Stomach (tissue), 9 donors: ENCODE measurements around the gene FAM13C. TPM values are rescaled to one million over a fixed set of nuclear protein-coding genes. Genes with fewer than 3 reads are reported as not detected.
A peak's percentile ranks its signal among the peaks of the same experiment; 100 is the strongest.

Experiments
- DNase-seq, 2 donors: peaks; one replicate each; pipeline versions ENCODE4 v3.0.0 to v3.0.0-alpha.2; 2013 to 2019
- H3K27ac ChIP-seq, 5 donors: fragments of 200-600 bp in 4 of 5; sonication (generic) in 4 of 5; one replicate each; pipeline ENCODE4 v1.5.1; 2013 to 2019; ENCODE audit warnings: mild to moderate bottlenecking in 1 of 5, moderate library complexity in 1 of 5
- H3K27me3 ChIP-seq, 3 donors: fragments of 200-600 bp; sonication (generic); one replicate each; pipeline ENCODE4 v1.5.1; 2017 to 2019; ENCODE audit warnings: mixed run types in 1 of 3
- H3K36me3 ChIP-seq, 4 donors: fragments of 200-600 bp; sonication (generic); 1 replicate in 3 of 4; 2 replicates in 1 of 4; pipeline ENCODE4 v1.5.1; 2016 to 2019
- H3K4me1 ChIP-seq, 4 donors: fragments of 200-600 bp; sonication (generic); one replicate each; pipeline ENCODE4 v1.5.1; 2016 to 2019
- H3K4me3 ChIP-seq, 4 donors: fragments of 200-600 bp; sonication (generic) in 3 of 4; one replicate each; pipeline ENCODE4 v1.5.1; 2016 to 2019; ENCODE audit warnings: mild to moderate bottlenecking in 1 of 4
- H3K9me3 ChIP-seq, 4 donors: fragments of 200-600 bp; sonication (generic); one replicate each; pipeline ENCODE4 v1.5.1; 2016 to 2019
- CTCF ChIP-seq, 7 experiments: fragments of 450-650 bp in 4 of 7; fragments of 200-600 bp in 3 of 7; sonication (generic) in 3 of 7; IDR thresholded peaks; one replicate each; pipeline ENCODE4 v1.5.1; 2016 to 2019; ENCODE audit warnings: antibody characterized with exemption in 7 of 7, control low read depth in 2 of 7, mild to moderate bottlenecking in 1 of 7
- EP300 ChIP-seq: sonication (generic); formaldehyde crosslinking; IDR thresholded peaks from one replicate; pipeline ENCODE4 v1.6.1; 2017; ENCODE audit warnings: antibody characterized with exemption
- POLR2A ChIP-seq, 4 donors: fragments of 450-650 bp; IDR thresholded peaks; one replicate each; pipeline ENCODE4 v1.6.1; 2016; ENCODE audit warnings: antibody characterized with exemption in 4 of 4, control low read depth in 2 of 4, mild to moderate bottlenecking in 1 of 4, moderate library complexity in 1 of 4
- POLR2AphosphoS5 ChIP-seq, 3 donors: sonication (generic); formaldehyde crosslinking; IDR thresholded peaks; one replicate each; pipeline ENCODE4 v1.6.1; 2016; ENCODE audit warnings: antibody characterized with exemption in 3 of 3
- WGBS, 5 donors: extraction: QIAGEN DNeasy Blood & Tissue Kit in 3 of 5; methylation state at CpG; one replicate each; pipeline versions ENCODE4 v1.1.5 to v1.1.7; 2013 to 2018; 5-methylcytosine and 5-hydroxymethylcytosine counted together
- intact Hi-C: fragments of 100-400 bp; cut with DNase I; formaldehyde crosslinking; loops from one replicate; pipeline ENCODE4 v1.15.1; 2023; ENCODE audit warnings: low total_unique reads
- polyA plus RNA-seq, 3 donors: library from polyadenylated mRNA; stranded (reverse); fragments of 200-250 nt; gene quantifications; one replicate each; pipeline ENCODE4 v1.2.3, GENCODE V29; 2013
- total RNA-seq, 5 donors: library from RNA; depleted of rRNA; stranded (reverse); fragments of >200 nt; gene quantifications; one replicate each; pipeline versions ENCODE4 v1.1.0 to v1.2.3, GENCODE V29; 2014 to 2016
- donor health status: healthy with polysubstance abuse.
- donor health status: Bipolar disorder and iron deficiency.
- donor health status: healthy.

The FAM13C gene
- total and polyA plus RNA-seq, 8 donors, result 0.89 to 47.3 (median 9.2) TPM

GRCh38 chr10:59395984-59396383 lies 33.6 kb upstream of the FAM13C start:
- DNase-seq, result no peak
- Histone ChIP-seq H3K4me1 (no peaks in the 10 kb centered on the region), H3K27me3 (no peaks in the 10 kb centered on the region), H3K36me3 (no peaks in the 10 kb centered on the region), H3K9me3 (no peaks in the 10 kb centered on the region), H3K27ac (no peak overlapping the region), H3K4me3 (no peak overlapping the region)
- intact Hi-C loops, result no loop called here
- no peak for TF ChIP-seq POLR2A (IDR thresholded peaks at IDR 0.05)

GRCh38 chr10:59393349-59393748 lies 31.0 kb upstream of the FAM13C start:
- TF ChIP-seq CTCF (IDR thresholded peaks at IDR 0.05) (no peak), EP300 (no peak), POLR2A (IDR thresholded peaks at IDR 0.05) (no peak), POLR2AphosphoS5 (IDR thresholded peaks at IDR 0.05) (no peak)
- DNase-seq, result no peak
- no peak overlapping the region for H3K27ac ChIP-seq
- H3K27me3 ChIP-seq, result no peaks in the 10 kb centered on the region
- no peaks in the 10 kb centered on the region for H3K4me1 ChIP-seq
- no peak overlapping the region for H3K4me3 ChIP-seq
- WGBS, 5 donors, result 66 to 93% (median 79%) methylated on average over 1 of the region's 1 CpG
- H3K36me3 ChIP-seq, result no peaks in the 10 kb centered on the region
- intact Hi-C loops, result no loop called here
- H3K9me3 ChIP-seq, result no peaks in the 10 kb centered on the region

DNA sequence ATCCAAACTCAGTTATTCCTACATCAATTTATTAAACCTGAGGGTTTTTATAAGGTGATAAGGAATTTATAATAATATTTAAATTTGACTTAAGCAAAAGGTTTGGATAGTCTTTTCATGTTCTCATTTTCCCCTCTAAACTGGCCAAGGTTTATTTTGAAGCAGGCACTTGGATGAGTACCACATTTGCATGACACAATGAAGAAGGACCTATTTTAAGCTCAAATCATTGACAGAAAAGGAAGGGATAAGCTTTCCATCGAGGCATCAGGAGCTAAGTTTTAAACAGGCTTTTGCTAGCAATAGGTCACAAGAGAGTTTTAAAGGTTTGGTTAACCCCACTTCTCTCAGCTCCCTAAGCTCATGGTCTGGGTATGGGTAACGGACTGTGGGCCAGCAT lies 28.7 kb upstream of the FAM13C start:
- Histone ChIP-seq H3K27ac (no peak overlapping the region), H3K4me3 (no peak overlapping the region)
- intact Hi-C loops, result no loop called here

DNA sequence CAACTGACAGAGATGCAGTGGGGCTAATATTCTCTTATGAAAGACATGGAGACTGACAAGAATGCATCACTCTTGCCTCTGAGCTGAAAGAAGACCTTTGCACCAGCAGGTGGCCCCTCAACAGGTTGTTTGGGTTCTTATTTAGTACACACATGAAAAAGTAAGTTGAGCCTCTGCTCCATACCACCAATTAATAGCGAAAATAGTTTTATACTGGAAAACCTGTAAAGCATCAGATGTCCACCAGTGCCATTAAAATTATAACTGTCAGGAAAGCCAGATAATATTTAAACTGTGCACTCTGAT lies 26.3 kb upstream of the FAM13C start:
- Histone ChIP-seq H3K27me3 (no peaks in the 10 kb centered on the region), H3K4me1 (no peaks in the 10 kb centered on the region), H3K36me3 (no peaks in the 10 kb centered on the region), H3K27ac (no peak overlapping the region), H3K4me3 (no peak overlapping the region), H3K9me3 (no peaks in the 10 kb centered on the region)
- TF ChIP-seq EP300 (no peak), POLR2A (IDR thresholded peaks at IDR 0.05) (no peak), CTCF (IDR thresholded peaks at IDR 0.05) (no peak), POLR2AphosphoS5 (IDR thresholded peaks at IDR 0.05) (no peak)
- no peak for DNase-seq
- intact Hi-C loops, result no loop called here
- WGBS, 5 donors, result 84 to 96% (median 92%) methylated on average over 1 of the region's 1 CpG

More for the DNA sequence above, 28.7 kb upstream of the FAM13C start:
- WGBS, 5 donors, result 41 to 60% (median 49%) methylated on average over 2 of the region's 2 CpGs
- Histone ChIP-seq H3K36me3 (no peaks in the 10 kb centered on the region), H3K27me3 (no peaks in the 10 kb centered on the region), H3K4me1 (no peaks in the 10 kb centered on the region), H3K9me3 (no peaks in the 10 kb centered on the region)
- no peak for TF ChIP-seq POLR2AphosphoS5 (IDR thresholded peaks at IDR 0.05)
- TF ChIP-seq EP300, result no peak
- TF ChIP-seq POLR2A (IDR thresholded peaks at IDR 0.05), result no peak
- no peak for TF ChIP-seq CTCF (IDR thresholded peaks at IDR 0.05)
- no peak for DNase-seq

GRCh38 chr10:59387951-59388670 lies 25.8 kb upstream of the FAM13C start:
- H3K27ac ChIP-seq, result peak overlapping the region in 1 of 5 donors; percentile 25
- intact Hi-C loops, result no loop called here
- no peaks in the 10 kb centered on the region for H3K36me3 ChIP-seq
- H3K9me3 ChIP-seq, result no peaks in the 10 kb centered on the region
- H3K4me1 ChIP-seq, result no peaks in the 10 kb centered on the region
- no peaks in the 10 kb centered on the region for H3K27me3 ChIP-seq
- WGBS, 5 donors, result 47 to 67% (median 61%) methylated on average over 3 of the region's 3 CpGs
- TF ChIP-seq CTCF (IDR thresholded peaks at IDR 0.05), result no peak
- no peak for TF ChIP-seq POLR2A (IDR thresholded peaks at IDR 0.05)
- no peak for TF ChIP-seq EP300
- TF ChIP-seq POLR2AphosphoS5 (IDR thresholded peaks at IDR 0.05), result no peak
- DNase-seq, result no peak
- H3K4me3 ChIP-seq, result no peak overlapping the region
